ENCODE results near the gene ACKR3.

The ACKR3 gene

GRCh38 chr2:236530512-236530911 lies 39.1 kb upstream of the ACKR3 start:
- no peak overlapping the region for H3K4me3 ChIP-seq (replicated peaks; ENCODE audit: insufficient read depth, low read length)
- H3K27me3 ChIP-seq (ENCODE audit: insufficient read depth, poor library complexity, severe bottlenecking): no peaks in the 10 kb centered on the region
- DNase-seq (ENCODE audit: low read depth in 1 of 2, low spot score in 1 of 2): no peak
- TF ChIP-seq GABPA (IDR thresholded peaks at IDR 0.05; ENCODE audit: low read depth): no peak
- TF ChIP-seq REST (IDR thresholded peaks at IDR 0.05; ENCODE audit: insufficient replicate concordance, low read depth): no peak
- no peak for TF ChIP-seq POLR2AphosphoS5 (IDR thresholded peaks at IDR 0.05; ENCODE audit: low read depth)
- no peak for TF ChIP-seq SPI1 (IDR thresholded peaks at IDR 0.05; ENCODE audit: borderline replicate concordance, low read depth)
- no peak for TF ChIP-seq CTCF (IDR thresholded peaks at IDR 0.05; ENCODE audit: insufficient read depth, low read length)
- H3K27ac ChIP-seq (replicated peaks): no peak overlapping the region

- no peak for DNase-seq (ENCODE audit: low read depth in 1 of 2, low spot score in 1 of 2)
- H3K27me3 ChIP-seq (ENCODE audit: insufficient read depth, poor library complexity, severe bottlenecking): no peaks in the 10 kb centered on the region
- no peak overlapping the region for H3K4me3 ChIP-seq (replicated peaks; ENCODE audit: insufficient read depth, low read length)
- no peak overlapping the region for H3K27ac ChIP-seq (replicated peaks)
- TF ChIP-seq POLR2AphosphoS5 (IDR thresholded peaks at IDR 0.05; ENCODE audit: low read depth): no peak
- no peak for TF ChIP-seq SPI1 (IDR thresholded peaks at IDR 0.05; ENCODE audit: borderline replicate concordance, low read depth)
- TF ChIP-seq CTCF (IDR thresholded peaks at IDR 0.05; ENCODE audit: insufficient read depth, low read length): no peak
- TF ChIP-seq REST (IDR thresholded peaks at IDR 0.05; ENCODE audit: insufficient replicate concordance, low read depth): no peak
- TF ChIP-seq GABPA (IDR thresholded peaks at IDR 0.05; ENCODE audit: low read depth): no peak
Measured at GRCh38 chr2:236531195-236531594, 38.4 kb upstream of the ACKR3 start.

GRCh38 chr2:236531996-236532395 lies 37.6 kb upstream of the ACKR3 start:
- no peak for DNase-seq (ENCODE audit: low read depth in 1 of 2, low spot score in 1 of 2)
- Histone ChIP-seq H3K27me3 (ENCODE audit: insufficient read depth, poor library complexity, severe bottlenecking) (no peaks in the 10 kb centered on the region), H3K27ac (replicated peaks) (no peak overlapping the region), H3K4me3 (replicated peaks; ENCODE audit: insufficient read depth, low read length) (no peak overlapping the region)
- TF ChIP-seq REST (IDR thresholded peaks at IDR 0.05; ENCODE audit: insufficient replicate concordance, low read depth) (no peak), POLR2AphosphoS5 (IDR thresholded peaks at IDR 0.05; ENCODE audit: low read depth) (no peak), GABPA (IDR thresholded peaks at IDR 0.05; ENCODE audit: low read depth) (no peak), SPI1 (IDR thresholded peaks at IDR 0.05; ENCODE audit: borderline replicate concordance, low read depth) (no peak), CTCF (IDR thresholded peaks at IDR 0.05; ENCODE audit: insufficient read depth, low read length) (no peak)
